HG03097 (cell line): ENCODE measurements around the gene FAM186B.

ENCODE experiments used
- ATAC-seq: cut with Tn5 transposase; IDR thresholded peaks from one replicate; pipeline ENCODE4 v1.9.1; 2021; ENCODE audit not compliant: unreplicated experiment, low FRiP score

FAM186B gene

GRCh38 chr12:49555631-49556390, 49.6 kb downstream of the FAM186B start:
- ATAC-seq, result no peak

- ATAC-seq, result no peak
Measured at GRCh38 chr12:49554266-49554665, 51.2 kb downstream of the FAM186B start.

- no peak for ATAC-seq
Measured at GRCh38 chr12:49553512-49554088, 51.8 kb downstream of the FAM186B start.

- no peak for ATAC-seq
Measured at GRCh38 chr12:49552899-49553298, 52.5 kb downstream of the FAM186B start.

GRCh38 chr12:49552425-49552824, 53.0 kb downstream of the FAM186B start:
- no peak for ATAC-seq

GRCh38 chr12:49552014-49552413, 53.4 kb downstream of the FAM186B start:
- ATAC-seq, result no peak

GRCh38 chr12:49550693-49551252, 54.7 kb downstream of the FAM186B start:
- ATAC-seq, result no peak

GRCh38 chr12:49549735-49550692, 55.4 kb downstream of the FAM186B start:
- ATAC-seq, result no peak

GRCh38 chr12:49548822-49549648, 56.4 kb downstream of the FAM186B start:
- no peak for ATAC-seq

GRCh38 chr12:49548481-49548821, 57.0 kb downstream of the FAM186B start:
- no peak for ATAC-seq

- ATAC-seq, result no peak
Measured at GRCh38 chr12:49547090-49547690, 58.2 kb downstream of the FAM186B start.

- ATAC-seq, result no peak
Measured at GRCh38 chr12:49546481-49546880, 59.0 kb downstream of the FAM186B start.

GRCh38 chr12:49545815-49546214, 59.6 kb downstream of the FAM186B start:
- ATAC-seq, result no peak

GRCh38 chr12:49543914-49544815, 61.3 kb downstream of the FAM186B start:
- no peak for ATAC-seq

GRCh38 chr12:49543221-49543913, 62.1 kb downstream of the FAM186B start:
- no peak for ATAC-seq

- no peak for ATAC-seq
Measured at GRCh38 chr12:49542592-49543160, 62.8 kb downstream of the FAM186B start.

GRCh38 chr12:49541911-49542505, 63.4 kb downstream of the FAM186B start:
- no peak for ATAC-seq
